ENCODE data around the gene INSL3. TPM values are rescaled to one million over a fixed set of nuclear protein-coding genes. Genes with fewer than 3 reads are reported as not detected.
"Not testable (repeated sequence)": the region's sequence is repeated elsewhere in the genome, so short reads cannot be mapped to it uniquely, and the experiment has no call there.

Gene INSL3
- total RNA-seq, 1 donor from 2014 or later, result 3.6 TPM

DNA sequence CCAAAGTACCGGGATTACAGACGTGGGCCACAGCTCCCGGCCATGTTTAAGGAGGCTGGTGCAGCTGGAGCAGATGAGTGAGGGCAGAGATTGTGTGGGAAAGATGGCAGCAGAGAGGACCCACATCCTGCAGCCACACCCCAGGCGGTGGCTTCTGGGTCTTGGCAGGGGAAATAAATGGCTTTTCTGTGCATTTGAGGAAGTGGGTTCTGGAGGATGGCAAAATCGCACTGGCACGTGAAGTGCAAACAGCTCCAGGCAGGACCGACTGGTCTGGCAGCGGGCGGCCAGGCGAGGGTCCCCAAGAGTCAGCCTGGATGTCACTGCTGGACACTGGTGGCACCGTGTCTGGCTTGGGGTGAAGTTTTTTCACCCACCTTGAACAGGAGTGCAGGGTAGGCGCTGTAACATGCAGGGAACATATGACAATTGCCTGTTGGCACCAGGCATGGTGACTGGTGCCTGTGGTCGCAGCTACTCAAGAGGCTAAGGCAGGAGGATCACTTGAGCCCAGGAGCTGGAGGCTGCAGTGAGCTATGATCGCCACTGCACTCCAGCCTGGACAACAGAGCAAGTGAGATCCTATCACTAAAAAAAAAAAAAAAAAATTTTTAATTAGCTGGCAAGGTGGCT, 17.9 kb downstream of the INSL3 start:
- Mint-ChIP-seq H3K4me1 (peaks cover 17% of the 10 kb centered on the region), H3K27ac (peak overlapping the region; percentile 30)

DNA sequence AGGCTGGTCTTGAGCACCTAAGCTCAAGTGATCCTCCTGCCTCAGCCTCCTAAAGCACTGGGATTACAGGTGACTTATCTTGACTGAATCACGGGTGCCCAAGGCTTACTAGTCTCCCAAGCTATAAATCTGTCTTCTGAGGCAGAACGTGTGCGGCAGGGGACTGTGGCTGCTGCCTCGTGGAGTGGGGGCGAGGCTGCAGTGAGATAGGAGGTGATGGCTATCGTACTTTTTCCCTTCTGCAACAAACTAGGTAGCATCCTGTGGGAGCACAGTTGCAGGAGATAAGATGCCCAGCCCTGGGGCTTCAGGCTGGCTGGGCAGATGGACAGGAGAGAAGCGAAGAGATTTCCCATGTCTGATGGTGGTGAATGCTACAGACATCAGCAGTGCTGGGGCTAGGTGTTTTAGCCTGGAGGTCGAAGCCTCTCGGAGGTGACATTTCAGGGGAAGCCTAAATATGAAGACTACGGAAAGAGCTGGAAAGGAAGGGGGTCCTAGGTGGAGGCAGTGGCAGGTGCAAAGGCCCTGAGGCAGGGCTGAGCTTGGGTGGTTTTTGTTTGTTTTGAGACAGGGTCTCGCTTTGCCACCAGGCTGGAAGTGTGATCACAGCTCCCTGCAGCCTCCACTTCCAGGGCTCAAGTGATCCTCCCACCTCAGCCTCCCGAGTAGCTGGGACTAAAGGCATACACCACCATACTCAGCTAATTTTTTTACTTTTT, 19.0 kb downstream of the INSL3 start:
- TF ChIP-seq, protein P1, sequence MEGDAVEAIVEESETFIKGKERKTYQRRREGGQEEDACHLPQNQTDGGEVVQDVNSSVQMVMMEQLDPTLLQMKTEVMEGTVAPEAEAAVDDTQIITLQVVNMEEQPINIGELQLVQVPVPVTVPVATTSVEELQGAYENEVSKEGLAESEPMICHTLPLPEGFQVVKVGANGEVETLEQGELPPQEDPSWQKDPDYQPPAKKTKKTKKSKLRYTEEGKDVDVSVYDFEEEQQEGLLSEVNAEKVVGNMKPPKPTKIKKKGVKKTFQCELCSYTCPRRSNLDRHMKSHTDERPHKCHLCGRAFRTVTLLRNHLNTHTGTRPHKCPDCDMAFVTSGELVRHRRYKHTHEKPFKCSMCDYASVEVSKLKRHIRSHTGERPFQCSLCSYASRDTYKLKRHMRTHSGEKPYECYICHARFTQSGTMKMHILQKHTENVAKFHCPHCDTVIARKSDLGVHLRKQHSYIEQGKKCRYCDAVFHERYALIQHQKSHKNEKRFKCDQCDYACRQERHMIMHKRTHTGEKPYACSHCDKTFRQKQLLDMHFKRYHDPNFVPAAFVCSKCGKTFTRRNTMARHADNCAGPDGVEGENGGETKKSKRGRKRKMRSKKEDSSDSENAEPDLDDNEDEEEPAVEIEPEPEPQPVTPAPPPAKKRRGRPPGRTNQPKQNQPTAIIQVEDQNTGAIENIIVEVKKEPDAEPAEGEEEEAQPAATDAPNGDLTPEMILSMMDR (IDR thresholded peaks at IDR 0.05), result no peak
- no peak overlapping the region for H3K4me3 Mint-ChIP-seq
- peaks cover 4% of the 10 kb centered on the region for H3K27me3 Mint-ChIP-seq
- ATAC-seq (ENCODE audit: low read depth) (no peak), DNase-seq (no peak)
- CTCF ChIA-PET, result interaction anchor here (1.0 to 1.5 kb wide), 2 partner anchors 24 to 53 kb away, joined by 4 to 5 read pairs; no protein-coding TSS in a partner anchor
- no peak overlapping the region for H3K27ac Mint-ChIP-seq
- H3K4me1 Mint-ChIP-seq, result peaks cover 11% of the 10 kb centered on the region
- POLR2A ChIA-PET, result interaction anchor here (0.6 to 2.2 kb wide), 5 partner anchors 27 to 391 kb away, joined by 3 to 6 read pairs (median 5); partner anchors contain the start of gene JAK3
- intact Hi-C loops (cut with micrococcal nuclease), result no loop called here
- no peaks in the 10 kb centered on the region for H3K36me3 Mint-ChIP-seq (ENCODE audit: low read depth)
- H3K9me3 Mint-ChIP-seq, result no peaks in the 10 kb centered on the region

More for the DNA sequence above, 17.9 kb downstream of the INSL3 start:
- no peak for DNase-seq
- ChIA-PET CTCF (no interaction called here), POLR2A (interaction anchor here (0.9 to 2.2 kb wide), 3 partner anchors 44 to 56 kb away, joined by 3 to 6 read pairs (median 5); partner anchors contain the start of gene JAK3)
- Mint-ChIP-seq H3K36me3 (ENCODE audit: low read depth) (no peaks in the 10 kb centered on the region), H3K9me3 (no peaks in the 10 kb centered on the region), H3K4me3 (peak overlapping the region; percentile 42), H3K27me3 (peaks cover 9% of the 10 kb centered on the region)
- TF ChIP-seq, protein P1 (IDR thresholded peaks at IDR 0.05), result no peak
- intact Hi-C loops (cut with micrococcal nuclease), result no loop called here
- ATAC-seq (ENCODE audit: low read depth), result peak; percentile 34

DNA sequence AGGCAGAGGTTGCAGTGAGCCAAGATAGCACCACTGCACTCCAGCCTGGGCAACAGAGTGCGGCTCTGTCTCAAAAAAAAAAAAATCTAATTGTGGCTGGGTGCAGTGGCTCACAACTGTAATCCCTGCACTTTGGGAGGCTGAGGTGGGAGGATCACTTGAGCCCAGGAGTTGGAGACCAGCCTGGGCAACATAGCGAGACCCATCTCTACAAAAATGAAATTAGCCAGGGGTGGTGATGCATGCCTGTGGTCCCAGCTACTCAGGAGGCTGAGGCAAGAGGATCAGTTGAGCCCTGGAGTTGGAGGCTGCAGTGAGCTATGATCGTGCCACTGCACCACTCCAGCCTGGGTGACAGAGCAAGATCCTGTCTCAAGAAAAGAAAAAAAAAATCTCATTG, 22.7 kb downstream of the INSL3 start:
- Mint-ChIP-seq H3K4me1 (peaks cover 30% of the 10 kb centered on the region), H3K27me3 (peaks cover 15% of the 10 kb centered on the region)
- DNase-seq; H3K4me3 Mint-ChIP-seq; ATAC-seq (ENCODE audit: low read depth); H3K36me3 Mint-ChIP-seq (ENCODE audit: low read depth); H3K27ac Mint-ChIP-seq; H3K9me3 Mint-ChIP-seq; intact Hi-C loops (cut with micrococcal nuclease): not testable (repeated sequence)
- CTCF ChIA-PET, result interaction anchor here (0.6 kb wide), 1 partner anchor 99 kb away, joined by 3 read pairs; no protein-coding TSS in a partner anchor
- POLR2A ChIA-PET, result interaction anchor here (0.6 kb wide), 2 partner anchors 14 to 347 kb away, joined by 3 read pairs; no protein-coding TSS in a partner anchor

DNA sequence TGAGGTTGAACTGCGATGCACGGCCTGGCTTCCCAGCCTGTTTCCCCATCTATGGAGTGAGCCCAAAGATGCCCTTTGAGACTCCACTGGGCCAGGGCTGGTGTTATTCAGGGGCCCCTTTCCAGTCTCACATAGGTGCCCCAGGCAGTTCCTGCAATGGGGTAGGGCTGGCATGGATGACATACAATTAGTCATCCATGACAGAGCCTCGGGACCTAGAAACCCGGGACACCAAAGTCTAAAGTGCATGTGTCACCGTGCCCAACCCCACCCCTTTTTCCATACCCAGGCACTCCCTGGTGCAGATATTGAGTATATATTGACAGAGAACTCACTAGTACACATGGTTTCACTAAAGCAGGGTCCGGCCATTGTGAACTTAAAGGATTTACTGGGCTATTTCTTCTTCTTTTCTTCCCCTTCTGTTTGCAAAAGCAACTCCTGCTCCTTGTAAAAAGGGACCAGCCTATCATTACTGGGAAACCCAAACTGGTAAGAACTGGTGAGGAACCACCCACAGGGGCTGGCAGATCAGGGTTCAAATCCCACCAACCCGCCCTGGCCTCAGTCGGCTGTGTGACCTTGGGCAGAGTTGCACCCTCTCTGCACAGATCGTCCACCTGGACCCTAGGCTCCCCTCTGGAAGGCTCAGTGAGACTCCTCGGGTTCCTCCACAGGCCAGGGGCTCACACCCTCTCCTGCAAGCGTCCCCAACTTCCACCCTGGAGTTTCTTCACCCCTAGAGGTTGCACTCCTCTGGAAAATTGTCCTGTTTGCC, 23.7 kb downstream of the INSL3 start:
- Mint-ChIP-seq H3K9me3 (no peaks in the 10 kb centered on the region), H3K4me3 (no peak overlapping the region), H3K27ac (no peak overlapping the region), H3K4me1 (peaks cover 25% of the 10 kb centered on the region), H3K27me3 (peaks cover 15% of the 10 kb centered on the region), H3K36me3 (ENCODE audit: low read depth) (no peaks in the 10 kb centered on the region)
- ChIA-PET POLR2A (no interaction called here), CTCF (no interaction called here)
- intact Hi-C loops (cut with micrococcal nuclease), result no loop called here
- DNase-seq (no peak), ATAC-seq (ENCODE audit: low read depth) (no peak)
- TF ChIP-seq, protein P1 (IDR thresholded peaks at IDR 0.05), result no peak

DNA sequence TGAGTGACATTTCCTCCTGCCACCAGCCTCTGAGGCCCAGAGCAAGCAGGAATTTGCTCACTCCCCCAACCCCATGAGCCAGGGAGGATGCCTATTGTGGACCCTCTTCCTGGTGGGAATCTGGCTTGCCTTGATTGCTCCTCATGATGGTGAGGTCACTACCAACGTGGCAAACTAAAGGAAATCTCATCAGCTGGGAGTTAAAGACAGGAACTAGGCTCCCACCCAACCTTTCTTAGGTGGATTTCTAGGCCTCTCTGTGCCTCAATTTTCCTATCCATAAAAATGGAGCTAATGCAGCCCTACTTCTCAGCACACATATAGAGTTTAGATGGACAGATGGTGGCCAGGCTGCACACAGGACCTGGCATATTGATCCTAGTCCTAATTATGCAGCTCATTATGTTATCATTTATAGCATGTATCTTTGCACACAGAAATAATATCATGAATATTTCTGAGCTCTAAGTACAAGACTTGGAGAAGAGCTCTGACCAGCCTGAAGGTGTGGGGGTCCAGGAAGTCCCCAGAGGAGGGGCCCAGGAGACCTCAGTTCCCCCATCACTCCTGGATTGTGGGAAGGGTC, 24.4 kb downstream of the INSL3 start:
- peaks cover 23% of the 10 kb centered on the region for H3K4me1 Mint-ChIP-seq
- H3K36me3 Mint-ChIP-seq (ENCODE audit: low read depth), result no peaks in the 10 kb centered on the region
- H3K27ac Mint-ChIP-seq, result no peak overlapping the region
- no peaks in the 10 kb centered on the region for H3K9me3 Mint-ChIP-seq
- no peak overlapping the region for H3K4me3 Mint-ChIP-seq
- ATAC-seq (ENCODE audit: low read depth) (no peak), DNase-seq (no peak)
- CTCF ChIA-PET, result no interaction called here
- peaks cover 15% of the 10 kb centered on the region for H3K27me3 Mint-ChIP-seq
- TF ChIP-seq, protein P1 (IDR thresholded peaks at IDR 0.05), result no peak
- intact Hi-C loops (cut with micrococcal nuclease), result no loop called here
- POLR2A ChIA-PET, result interaction anchor here (0.6 kb wide), 1 partner anchor 43 kb away, joined by 4 read pairs; no protein-coding TSS in a partner anchor
